Muscle layer of colon (tissue), 2 donors: ENCODE results near the gene RALGPS1.

ENCODE experiments used
- H3K27ac ChIP-seq: one replicate; pipeline ENCODE4 v1.7.0; 2013; ENCODE audit warnings: low read depth, mild to moderate bottlenecking, low read length, moderate library complexity
- H3K27me3 ChIP-seq, 2 donors: one replicate each; pipeline ENCODE4 v1.7.0; 2013; ENCODE audit warnings: low read length in 2 of 2, mild to moderate bottlenecking in 2 of 2; ENCODE audit not compliant: insufficient read depth in 2 of 2, control insufficient read depth in 1 of 2
- H3K36me3 ChIP-seq: one replicate; pipeline ENCODE4 v1.7.0; 2013; ENCODE audit warnings: mild to moderate bottlenecking, low read length; ENCODE audit not compliant: insufficient read depth
- H3K4me1 ChIP-seq: one replicate; pipeline ENCODE4 v1.7.0; 2013; ENCODE audit warnings: mild to moderate bottlenecking, low read length; ENCODE audit not compliant: insufficient read depth
- H3K4me3 ChIP-seq, 2 donors: one replicate each; pipeline ENCODE4 v1.7.0; 2013; ENCODE audit warnings: low read length in 2 of 2, low read depth in 1 of 2, mild to moderate bottlenecking in 1 of 2, moderate library complexity in 1 of 2
- H3K9ac ChIP-seq: one replicate; pipeline ENCODE4 v1.7.0; 2013; ENCODE audit warnings: low read length
- H3K9me3 ChIP-seq: one replicate; pipeline ENCODE4 v1.7.0; 2013; ENCODE audit warnings: mild to moderate bottlenecking, low read length
- donor health status: abdominal sarcoma.
- donor health status: Adenocarcinoma of cecum.

RALGPS1 gene

DNA sequence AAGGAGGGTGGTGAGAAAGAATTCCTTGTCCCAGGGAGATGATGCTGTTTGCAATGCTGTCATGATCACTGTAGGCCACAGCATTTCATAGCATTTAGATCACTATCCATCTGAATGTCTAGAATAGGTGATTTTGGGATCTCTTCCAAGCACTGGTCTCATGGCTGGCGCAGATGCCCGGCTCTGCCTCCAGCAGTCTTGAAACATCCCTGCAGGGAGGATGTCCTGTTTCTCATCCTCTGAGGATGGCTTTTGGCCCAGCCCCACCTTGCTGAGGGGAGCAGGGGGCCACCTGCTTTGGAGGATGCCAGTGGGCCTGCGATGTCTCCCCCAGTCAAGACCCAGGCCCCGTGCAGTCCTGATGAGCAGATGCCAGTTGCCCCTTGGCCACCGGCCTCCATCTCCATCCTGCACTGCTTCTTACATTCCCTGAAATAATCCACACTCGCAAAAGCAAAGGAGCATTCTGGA, 286.5 kb downstream of the RALGPS1 start:
- Histone ChIP-seq H3K27me3 (no peaks in the 10 kb centered on the region), H3K9ac (no peak overlapping the region), H3K4me1 (peaks cover 44% of the 10 kb centered on the region), H3K27ac (no peak overlapping the region), H3K36me3 (no peaks in the 10 kb centered on the region), H3K9me3 (no peaks in the 10 kb centered on the region), H3K4me3 (no peak overlapping the region)

DNA sequence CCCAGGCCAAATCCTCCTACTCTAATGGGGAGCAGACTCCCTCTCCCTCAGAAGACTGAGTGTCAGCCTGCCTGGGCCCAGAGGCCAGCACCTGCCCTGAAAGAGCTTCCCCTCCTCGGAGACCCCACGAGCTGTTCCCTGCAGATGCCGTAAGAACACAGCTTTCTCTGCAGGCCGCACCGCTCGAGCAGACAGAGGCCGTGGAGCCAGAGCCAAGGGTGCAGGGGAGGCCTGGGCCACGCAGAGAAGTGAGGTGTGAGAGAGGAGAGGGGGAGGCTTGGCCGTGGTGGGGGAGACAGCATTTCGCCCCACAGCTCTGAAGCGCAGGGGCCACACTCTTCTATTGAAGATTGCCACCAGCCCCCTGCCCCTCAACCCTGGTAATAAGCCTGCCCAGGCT, 287.1 kb downstream of the RALGPS1 start:
- peaks cover 41% of the 10 kb centered on the region for H3K4me1 ChIP-seq
- H3K36me3 ChIP-seq, result peaks cover 2% of the 10 kb centered on the region
- H3K27ac ChIP-seq, result no peak overlapping the region

DNA sequence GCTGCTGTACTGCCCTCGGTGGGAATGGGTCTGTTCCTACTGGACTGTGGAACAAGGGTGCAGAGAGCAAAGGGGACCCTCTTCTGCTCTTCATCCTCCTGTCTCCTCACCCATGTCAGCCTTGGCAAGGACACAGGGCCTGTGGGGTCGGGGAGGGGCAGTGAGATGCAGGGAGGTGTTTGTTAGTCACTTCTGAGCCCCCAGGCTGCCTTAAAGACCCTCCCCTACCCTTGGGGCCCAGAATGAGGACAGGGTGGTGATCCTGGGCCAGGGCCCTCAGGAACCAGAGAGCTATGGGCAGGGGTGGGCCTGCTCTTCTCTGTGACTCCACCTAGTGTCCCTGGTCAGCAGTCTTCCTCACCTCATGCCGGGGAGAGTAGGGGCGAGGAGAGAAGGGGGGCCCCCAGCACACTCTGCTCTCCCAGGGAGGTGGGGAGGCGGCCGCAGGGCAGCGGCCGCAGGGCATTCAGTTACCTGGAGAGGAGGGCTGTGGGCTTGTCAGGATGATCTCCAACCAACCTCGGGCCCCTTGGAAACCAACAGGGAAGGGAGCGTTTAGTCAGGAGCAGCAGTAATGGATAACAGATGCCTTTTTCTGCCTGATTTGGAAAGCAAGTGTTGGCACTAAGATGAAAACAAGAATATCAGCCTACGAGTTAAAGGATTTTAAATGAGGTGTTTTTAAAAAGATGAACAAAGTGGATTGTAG, 288.0 kb downstream of the RALGPS1 start:
- H3K36me3 ChIP-seq, result peaks cover 5% of the 10 kb centered on the region
- H3K4me3 ChIP-seq, result no peak overlapping the region
- peaks cover 32% of the 10 kb centered on the region for H3K4me1 ChIP-seq
- no peaks in the 10 kb centered on the region for H3K27me3 ChIP-seq
- peak overlapping the region; percentile 12 for H3K27ac ChIP-seq
- no peak overlapping the region for H3K9ac ChIP-seq
- no peaks in the 10 kb centered on the region for H3K9me3 ChIP-seq

More for the DNA sequence above, 287.1 kb downstream of the RALGPS1 start:
- Histone ChIP-seq H3K27me3 (no peaks in the 10 kb centered on the region), H3K9ac (no peak overlapping the region), H3K9me3 (no peaks in the 10 kb centered on the region), H3K4me3 (no peak overlapping the region)

GRCh38 chr9:127203681-127204327, 289.2 kb downstream of the RALGPS1 start:
- no peak overlapping the region for H3K4me3 ChIP-seq
- H3K27ac ChIP-seq, result no peak overlapping the region
- no peak overlapping the region for H3K9ac ChIP-seq
- H3K27me3 ChIP-seq, result no peaks in the 10 kb centered on the region
- no peaks in the 10 kb centered on the region for H3K9me3 ChIP-seq
- H3K36me3 ChIP-seq, result peaks cover 5% of the 10 kb centered on the region
- H3K4me1 ChIP-seq, result peaks cover 20% of the 10 kb centered on the region

- Histone ChIP-seq H3K4me1 (peaks cover 12% of the 10 kb centered on the region), H3K9me3 (no peaks in the 10 kb centered on the region), H3K27me3 (no peaks in the 10 kb centered on the region), H3K36me3 (peaks cover 5% of the 10 kb centered on the region), H3K9ac (no peak overlapping the region), H3K4me3 (no peak overlapping the region), H3K27ac (no peak overlapping the region)
Observed at GRCh38 chr9:127204771-127205470, 290.3 kb downstream of the RALGPS1 start.

GRCh38 chr9:127205952-127206351, 291.4 kb downstream of the RALGPS1 start:
- H3K36me3 ChIP-seq, result peaks cover 5% of the 10 kb centered on the region
- H3K9me3 ChIP-seq, result no peaks in the 10 kb centered on the region
- H3K27ac ChIP-seq, result no peak overlapping the region
- H3K27me3 ChIP-seq, result no peaks in the 10 kb centered on the region
- H3K9ac ChIP-seq, result no peak overlapping the region
- H3K4me3 ChIP-seq, result no peak overlapping the region
- peaks cover 16% of the 10 kb centered on the region for H3K4me1 ChIP-seq

- Histone ChIP-seq H3K4me1 (peaks cover 16% of the 10 kb centered on the region), H3K27ac (no peak overlapping the region), H3K9ac (no peak overlapping the region), H3K4me3 (no peak overlapping the region), H3K36me3 (peaks cover 5% of the 10 kb centered on the region), H3K27me3 (no peaks in the 10 kb centered on the region), H3K9me3 (no peaks in the 10 kb centered on the region)
Observed at GRCh38 chr9:127206666-127207065, 292.1 kb downstream of the RALGPS1 start.

DNA sequence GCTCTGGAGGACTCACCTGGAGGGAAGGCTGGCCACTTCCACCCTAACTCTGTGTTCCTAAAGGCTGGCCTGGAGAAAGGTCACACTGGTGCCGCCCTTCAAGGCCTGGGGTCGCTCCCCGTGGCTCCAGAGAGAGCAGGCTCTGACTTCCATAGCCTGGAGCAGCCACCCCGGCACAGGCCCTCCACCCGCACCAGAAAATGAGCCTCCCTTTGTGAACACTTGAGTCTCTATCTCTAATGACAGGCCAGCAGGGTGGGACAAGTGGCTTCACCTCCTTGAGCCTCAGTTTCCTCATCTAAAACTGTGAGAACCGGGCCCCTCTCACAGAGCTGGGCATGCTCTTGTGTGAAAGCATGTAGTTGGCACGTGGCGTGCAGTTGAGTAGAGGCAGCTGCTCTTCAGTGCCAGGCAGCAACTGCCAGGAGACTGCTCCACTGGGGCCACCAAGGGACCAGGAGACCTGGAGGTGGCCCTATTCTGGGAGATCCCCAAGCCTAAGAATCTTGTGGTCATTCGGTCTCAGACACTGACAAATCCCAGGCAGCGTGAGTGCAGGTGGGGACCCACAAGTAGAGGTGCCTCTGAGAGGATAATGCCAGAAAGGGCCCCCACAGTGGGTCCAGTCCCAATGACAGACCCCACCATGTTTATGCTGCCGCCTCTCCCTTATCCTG, 293.3 kb downstream of the RALGPS1 start:
- Histone ChIP-seq H3K27ac (no peak overlapping the region), H3K4me3 (no peak overlapping the region), H3K4me1 (peaks cover 5% of the 10 kb centered on the region), H3K36me3 (peaks cover 5% of the 10 kb centered on the region), H3K27me3 (no peaks in the 10 kb centered on the region), H3K9ac (no peak overlapping the region), H3K9me3 (no peaks in the 10 kb centered on the region)

DNA sequence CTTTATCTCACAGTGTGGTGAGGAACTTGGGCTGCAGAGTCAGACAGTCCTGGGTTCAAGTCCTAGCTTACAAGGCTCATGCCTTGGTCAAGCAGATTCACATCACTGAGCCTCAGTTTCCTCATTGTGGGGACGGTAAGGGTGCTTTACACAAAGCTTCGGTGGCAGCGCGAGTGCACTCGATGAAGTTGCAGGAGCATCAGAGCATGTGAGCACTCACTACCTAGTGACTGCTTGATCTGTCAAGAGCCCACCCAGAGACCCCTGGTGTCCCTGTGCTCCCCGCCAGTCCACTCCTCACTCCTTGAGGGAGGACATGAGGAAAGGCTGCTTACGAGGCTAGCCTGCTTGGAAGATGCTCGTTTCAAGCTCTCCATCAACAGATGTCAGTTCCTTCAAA, 293.8 kb downstream of the RALGPS1 start:
- Histone ChIP-seq H3K27ac (no peak overlapping the region), H3K9me3 (no peaks in the 10 kb centered on the region), H3K36me3 (peaks cover 5% of the 10 kb centered on the region), H3K4me3 (no peak overlapping the region), H3K4me1 (peaks cover 4% of the 10 kb centered on the region), H3K9ac (no peak overlapping the region), H3K27me3 (no peaks in the 10 kb centered on the region)

GRCh38 chr9:127209220-127209619, 294.6 kb downstream of the RALGPS1 start:
- H3K9me3 ChIP-seq, result no peaks in the 10 kb centered on the region
- H3K27ac ChIP-seq, result no peak overlapping the region
- no peak overlapping the region for H3K9ac ChIP-seq
- no peak overlapping the region for H3K4me3 ChIP-seq
- H3K4me1 ChIP-seq, result peaks cover 4% of the 10 kb centered on the region
- peaks cover 5% of the 10 kb centered on the region for H3K36me3 ChIP-seq
- no peaks in the 10 kb centered on the region for H3K27me3 ChIP-seq

- no peak overlapping the region for H3K27ac ChIP-seq
- H3K27me3 ChIP-seq, result no peaks in the 10 kb centered on the region
- H3K9ac ChIP-seq, result no peak overlapping the region
- peaks cover 4% of the 10 kb centered on the region for H3K4me1 ChIP-seq
- H3K36me3 ChIP-seq, result peaks cover 5% of the 10 kb centered on the region
- no peaks in the 10 kb centered on the region for H3K9me3 ChIP-seq
- no peak overlapping the region for H3K4me3 ChIP-seq
Observed at GRCh38 chr9:127209948-127210640, 295.5 kb downstream of the RALGPS1 start.
